ENCODE results near the gene ZNF593OS. TPM values are rescaled to one million over a fixed set of nuclear protein-coding genes. Genes with fewer than 3 reads are reported as not detected.

The ZNF593OS gene
- total RNA-seq, 1 experiment from 2014 or later = not detected

- Histone ChIP-seq H3K4me3 (replicated peaks in 1 of 2; ENCODE audit: low read depth in 1 of 2, low read length in 2 of 2) (peak within 1 kb of the TSS; percentile 89 to 96), H3K9me3 (ENCODE audit: control insufficient read depth in 1 of 2, insufficient read depth in 1 of 2, low read depth in 1 of 2, low read length in 2 of 2) (no peaks in the 10 kb centered on the region), H3K36me3 (ENCODE audit: control insufficient read depth in 1 of 2, insufficient read depth in 2 of 2, low read length in 2 of 2) (no peaks in the 10 kb centered on the region; a peak in 1 of 4 replicates), H3K4me2 (ENCODE audit: low read length) (peak within 1 kb of the TSS; percentile 98), H3K4me1 (ENCODE audit: control insufficient read depth in 1 of 2, insufficient read depth in 2 of 2, low read length in 2 of 2) (peaks cover 4 to 22% of the 10 kb centered on the region in 2 experiments; a peak in 3 of 4 replicates), H3K27me3 (ENCODE audit: insufficient read depth, low read length) (no peaks in the 10 kb centered on the region), H3K27ac (ENCODE audit: low read depth, low read length) (peak within 1 kb of the TSS; percentile 74), H3K79me2 (ENCODE audit: insufficient read depth, low read length) (peaks cover 20% of the 10 kb centered on the region), H3K9me2 (ENCODE audit: insufficient read depth) (no peaks in the 10 kb centered on the region), H3K9ac (ENCODE audit: low read length) (peak within 1 kb of the TSS; percentile 93), H2AFZ (ENCODE audit: low read depth, low read length, poor library complexity, severe bottlenecking) (peak within 1 kb of the TSS; percentile 33), H4K20me1 (ENCODE audit: insufficient read depth) (no peaks in the 10 kb centered on the region)
- ChIA-PET RAD21 (ENCODE audit: low non-redundant PET in 1 of 2, low total read pairs in 2 of 2, uncharacterized antibody in 2 of 2, unreplicated experiment in 2 of 2) (interaction anchor here (0.7 to 1.0 kb wide), 2 partner anchors 64 kb away, joined by 4 to 6 read pairs; partner anchors contain the start of gene CEP85 (in 2 of the 2)), POLR2A (interaction anchor here (1.2 to 1.6 kb wide), 4 partner anchors 9 to 64 kb away, joined by 3 to 8 read pairs (median 5); partner anchors contain the start of gene CEP85), CTCF (interaction anchor here (0.7 to 2.0 kb wide), 20 partner anchors 8 to 247 kb away, joined by 3 to 27 read pairs (median 4); partner anchors contain the start of gene CEP85)
- intact Hi-C loops (cut with micrococcal nuclease) = loop anchor here (5.0 kb wide), 3 partner anchors 133 to 222 kb away; no protein-coding TSS in a partner anchor
- TF ChIP-seq EGR1 (IDR thresholded peaks at IDR 0.05; ENCODE audit: low read depth) (no peak), SIN3A (IDR thresholded peaks at IDR 0.05; ENCODE audit: low read depth) (no peak; the same call in none of the 2 replicates), JUND (IDR thresholded peaks at IDR 0.05) (no peak), YY1 (IDR thresholded peaks at IDR 0.05; ENCODE audit: extremely low read depth, insufficient replicate concordance, low read depth, low read length) (peak; percentile 57), RAD21 (IDR thresholded peaks at IDR 0.05; ENCODE audit: low read depth) (peak; percentile 59), SP1 (IDR thresholded peaks at IDR 0.05; ENCODE audit: low read depth) (no peak; the same call in 1 of the 2 replicates), REST (IDR thresholded peaks at IDR 0.05; ENCODE audit: low read depth) (no peak), POLR2AphosphoS5 (IDR thresholded peaks at IDR 0.05; ENCODE audit: low read depth, low read length) (peak; percentile 91), POLR2A (IDR thresholded peaks at IDR 0.05; ENCODE audit: borderline replicate concordance, extremely low read depth, insufficient read depth, insufficient read length) (no peak), ZBTB33 (IDR thresholded peaks at IDR 0.05; ENCODE audit: extremely low read depth, insufficient replicate concordance, low read length) (peak; percentile 43), ZFX (IDR thresholded peaks at IDR 0.05) (peak; percentile 56; the same call in 1 of the 2 replicates), MAX (IDR thresholded peaks at IDR 0.05) (peak; percentile 98), CTCF (IDR thresholded peaks at IDR 0.05 in 2 of 3, conservative IDR thresholded peaks at IDR 0.05 in 1 of 3; ENCODE audit: borderline replicate concordance in 1 of 3, insufficient read depth in 1 of 3, low read depth in 2 of 3, low read length in 2 of 3) (peak; percentile 80 to 84 (median 81)), TCF7L2 (IDR thresholded peaks at IDR 0.05; ENCODE audit: borderline replicate concordance, extremely low read depth, insufficient read depth, insufficient read length) (peak; percentile 27), ATF3 (IDR thresholded peaks at IDR 0.05) (no peak), FOSL1 (IDR thresholded peaks at IDR 0.05; ENCODE audit: low read depth) (no peak)
- ATAC-seq = peak; percentile 92
- TSS peak; percentile 87 for BruUV-seq (replicated peaks)
- DNase-seq (ENCODE audit: low read depth, low spot score) = peak; percentile 86
Measured at GRCh38 chr1:26169669-26170471, 1.8 kb downstream of the ZNF593OS start, which contains the start of gene ZNF593. Gene ZNF593, plus strand, starts transcription at chr1:26169908. Its CDS starts 76 bp downstream, at chr1:26169984.
